Measurements from ENCODE around the gene TWF1. TPM values are rescaled to one million over a fixed set of nuclear protein-coding genes. Genes with fewer than 3 reads are reported as not detected.

The TWF1 gene
- total and polyA plus RNA-seq, 4 donors = 33.1 to 80.1 (median 48.7) TPM

GRCh38 chr12:43805149-43805859 lies 813 bp downstream of the TWF1 start:
- peak overlapping the region; percentile 67 to 84 for H3K9ac ChIP-seq (ENCODE audit: insufficient read depth in 1 of 2, low read length in 2 of 2)
- peak overlapping the region; percentile 99 for H3K4me3 ChIP-seq
- peaks cover 0 to 18% (median 0%) of the 10 kb centered on the region in 5 donors for H3K4me1 ChIP-seq (ENCODE audit: control insufficient read depth in 5 of 5, insufficient read depth in 5 of 5, low read length in 5 of 5)
- H3K9me3 ChIP-seq (ENCODE audit: control insufficient read depth in 4 of 4, insufficient read depth in 3 of 4, low read length in 3 of 4) = no peaks in the 10 kb centered on the region
- H3K36me3 ChIP-seq (ENCODE audit: control insufficient read depth in 4 of 4, insufficient read depth in 4 of 4, low read length in 4 of 4) = peaks cover 0 to 8% (median 2%) of the 10 kb centered on the region in 4 donors
- peak in 2 of 3 donors; percentile 14 to 44 for DNase-seq
- ATAC-seq (ENCODE audit: insufficient read depth, low FRiP score) = no peak
- no peak for TF ChIP-seq CTCF (IDR thresholded peaks at IDR 0.05; ENCODE audit: control extremely low read depth, extremely low read depth)
- peaks cover 0 to 8% (median 0%) of the 10 kb centered on the region in 3 donors for H3K27me3 ChIP-seq (ENCODE audit: control insufficient read depth in 3 of 3, insufficient read depth in 3 of 3, low read length in 2 of 3)
- 10 to 11% methylated on average over 20 of the region's 20 CpGs for WGBS, 2 donors
- H3K27ac ChIP-seq (ENCODE audit: low read depth in 1 of 2, low read length in 1 of 2) = peak overlapping the region; percentile 94 to 97

DNA sequence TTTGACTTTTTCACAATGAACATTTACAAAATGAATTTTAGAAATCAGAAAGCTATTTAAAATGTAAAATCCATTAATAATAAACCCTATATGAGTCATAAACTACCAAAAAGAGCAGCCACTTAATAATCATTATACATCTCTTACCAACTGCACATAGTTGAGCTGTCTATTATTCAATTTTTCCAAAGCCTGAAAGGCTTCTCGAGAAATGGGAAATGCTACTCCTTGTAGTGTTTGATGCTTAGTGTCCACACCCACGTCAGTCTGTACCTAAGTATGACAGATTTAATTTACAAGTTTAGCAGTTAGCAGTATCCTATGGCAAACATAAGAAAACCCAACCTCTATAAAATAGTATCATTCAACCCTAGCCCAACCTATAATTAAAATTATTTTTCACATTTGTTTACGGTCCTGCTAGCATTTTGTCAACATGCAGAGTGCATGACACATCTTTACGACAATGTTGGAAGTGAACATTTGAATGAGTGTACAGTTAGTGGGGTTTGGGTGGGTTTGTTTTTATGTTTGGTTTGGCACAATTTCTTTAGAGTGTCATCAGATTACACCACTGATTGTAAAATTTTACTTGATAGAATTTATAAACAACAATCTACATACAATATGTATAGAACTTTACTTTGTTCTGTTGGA lies 8.4 kb downstream of the TWF1 start:
- no peak for TF ChIP-seq CTCF (IDR thresholded peaks at IDR 0.05; ENCODE audit: control extremely low read depth, extremely low read depth)
- no peak overlapping the region for H3K9ac ChIP-seq (ENCODE audit: insufficient read depth in 1 of 2, low read length in 2 of 2)
- no peaks in the 10 kb centered on the region for H3K4me1 ChIP-seq (ENCODE audit: control insufficient read depth in 5 of 5, insufficient read depth in 5 of 5, low read length in 5 of 5)
- H3K27ac ChIP-seq (ENCODE audit: low read depth in 1 of 2, low read length in 1 of 2) = no peak overlapping the region
- 92 to 95% methylated on average over 4 of the region's 4 CpGs for WGBS, 2 donors
- H3K4me3 ChIP-seq = no peak overlapping the region
- no peak for DNase-seq
- no peaks in the 10 kb centered on the region for H3K9me3 ChIP-seq (ENCODE audit: control insufficient read depth in 4 of 4, insufficient read depth in 3 of 4, low read length in 3 of 4)
- no peak for ATAC-seq (ENCODE audit: insufficient read depth, low FRiP score)
- H3K27me3 ChIP-seq (ENCODE audit: control insufficient read depth in 3 of 3, insufficient read depth in 3 of 3, low read length in 2 of 3) = no peaks in the 10 kb centered on the region
- H3K36me3 ChIP-seq (ENCODE audit: control insufficient read depth in 4 of 4, insufficient read depth in 4 of 4, low read length in 4 of 4) = peaks cover 1 to 38% (median 19%) of the 10 kb centered on the region in 4 donors

GRCh38 chr12:43795716-43796280 lies 10.3 kb downstream of the TWF1 start:
- Histone ChIP-seq H3K9ac (ENCODE audit: insufficient read depth in 1 of 2, low read length in 2 of 2) (no peak overlapping the region), H3K4me3 (no peak overlapping the region), H3K27me3 (ENCODE audit: control insufficient read depth in 3 of 3, insufficient read depth in 3 of 3, low read length in 2 of 3) (no peaks in the 10 kb centered on the region), H3K4me1 (ENCODE audit: control insufficient read depth in 5 of 5, insufficient read depth in 5 of 5, low read length in 5 of 5) (no peaks in the 10 kb centered on the region), H3K36me3 (ENCODE audit: control insufficient read depth in 4 of 4, insufficient read depth in 4 of 4, low read length in 4 of 4) (peaks cover 1 to 35% (median 19%) of the 10 kb centered on the region in 4 donors), H3K9me3 (ENCODE audit: control insufficient read depth in 4 of 4, insufficient read depth in 3 of 4, low read length in 3 of 4) (no peaks in the 10 kb centered on the region), H3K27ac (ENCODE audit: low read depth in 1 of 2, low read length in 1 of 2) (no peak overlapping the region)
- ATAC-seq (ENCODE audit: insufficient read depth, low FRiP score) (peak; percentile 64), DNase-seq (peak in 2 of 3 donors; percentile 59 to 70)
- no peak for TF ChIP-seq CTCF (IDR thresholded peaks at IDR 0.05; ENCODE audit: control extremely low read depth, extremely low read depth)
- WGBS, 2 donors = 64 to 78% methylated on average over 2 of the region's 2 CpGs
